Stomach (tissue), 9 donors: ENCODE measurements around the gene CUX1. TPM values are rescaled to one million over a fixed set of nuclear protein-coding genes. Genes with fewer than 3 reads are reported as not detected.

Experiments
- DNase-seq, 2 donors: peaks; one replicate each; pipeline versions ENCODE4 v3.0.0 to v3.0.0-alpha.2; 2013 to 2019
- H3K27ac ChIP-seq, 5 donors: fragments of 200-600 bp in 4 of 5; sonication (generic) in 4 of 5; one replicate each; pipeline ENCODE4 v1.5.1; 2013 to 2019; ENCODE audit warnings: mild to moderate bottlenecking in 1 of 5, moderate library complexity in 1 of 5
- H3K27me3 ChIP-seq, 3 donors: fragments of 200-600 bp; sonication (generic); one replicate each; pipeline ENCODE4 v1.5.1; 2017 to 2019; ENCODE audit warnings: mixed run types in 1 of 3
- H3K36me3 ChIP-seq, 4 donors: fragments of 200-600 bp; sonication (generic); 1 replicate in 3 of 4; 2 replicates in 1 of 4; pipeline ENCODE4 v1.5.1; 2016 to 2019
- H3K4me1 ChIP-seq, 4 donors: fragments of 200-600 bp; sonication (generic); one replicate each; pipeline ENCODE4 v1.5.1; 2016 to 2019
- H3K4me3 ChIP-seq, 4 donors: fragments of 200-600 bp; sonication (generic) in 3 of 4; one replicate each; pipeline ENCODE4 v1.5.1; 2016 to 2019; ENCODE audit warnings: mild to moderate bottlenecking in 1 of 4
- H3K9me3 ChIP-seq, 4 donors: fragments of 200-600 bp; sonication (generic); one replicate each; pipeline ENCODE4 v1.5.1; 2016 to 2019
- EP300 ChIP-seq: sonication (generic); formaldehyde crosslinking; IDR thresholded peaks from one replicate; pipeline ENCODE4 v1.6.1; 2017; ENCODE audit warnings: antibody characterized with exemption
- POLR2A ChIP-seq, 4 donors: fragments of 450-650 bp; IDR thresholded peaks; one replicate each; pipeline ENCODE4 v1.6.1; 2016; ENCODE audit warnings: antibody characterized with exemption in 4 of 4, control low read depth in 2 of 4, mild to moderate bottlenecking in 1 of 4, moderate library complexity in 1 of 4
- POLR2AphosphoS5 ChIP-seq, 3 donors: sonication (generic); formaldehyde crosslinking; IDR thresholded peaks; one replicate each; pipeline ENCODE4 v1.6.1; 2016; ENCODE audit warnings: antibody characterized with exemption in 3 of 3
- WGBS, 5 donors: extraction: QIAGEN DNeasy Blood & Tissue Kit in 3 of 5; methylation state at CpG; one replicate each; pipeline versions ENCODE4 v1.1.5 to v1.1.7; 2013 to 2018; 5-methylcytosine and 5-hydroxymethylcytosine counted together
- intact Hi-C: fragments of 100-400 bp; cut with DNase I; formaldehyde crosslinking; loops from one replicate; pipeline ENCODE4 v1.15.1; 2023; ENCODE audit warnings: low total_unique reads
- polyA plus RNA-seq, 3 donors: library from polyadenylated mRNA; stranded (reverse); fragments of 200-250 nt; gene quantifications; one replicate each; pipeline ENCODE4 v1.2.3, GENCODE V29; 2013
- total RNA-seq, 5 donors: library from RNA; depleted of rRNA; stranded (reverse); fragments of >200 nt; gene quantifications; one replicate each; pipeline versions ENCODE4 v1.1.0 to v1.2.3, GENCODE V29; 2014 to 2016
- TF ChIP-seq, protein P1 (sequence below), 7 experiments: fragments of 450-650 bp in 4 of 7; fragments of 200-600 bp in 3 of 7; sonication (generic) in 3 of 7; IDR thresholded peaks; one replicate each; pipeline ENCODE4 v1.5.1; 2016 to 2019; ENCODE audit warnings: antibody characterized with exemption in 7 of 7, control low read depth in 2 of 7, mild to moderate bottlenecking in 1 of 7
- donor health status: healthy with polysubstance abuse.
- donor health status: Bipolar disorder and iron deficiency.
- donor health status: healthy.

Gene CUX1
- total and polyA plus RNA-seq, 8 donors, result 24.7 to 201 (median 54.7) TPM

DNA sequence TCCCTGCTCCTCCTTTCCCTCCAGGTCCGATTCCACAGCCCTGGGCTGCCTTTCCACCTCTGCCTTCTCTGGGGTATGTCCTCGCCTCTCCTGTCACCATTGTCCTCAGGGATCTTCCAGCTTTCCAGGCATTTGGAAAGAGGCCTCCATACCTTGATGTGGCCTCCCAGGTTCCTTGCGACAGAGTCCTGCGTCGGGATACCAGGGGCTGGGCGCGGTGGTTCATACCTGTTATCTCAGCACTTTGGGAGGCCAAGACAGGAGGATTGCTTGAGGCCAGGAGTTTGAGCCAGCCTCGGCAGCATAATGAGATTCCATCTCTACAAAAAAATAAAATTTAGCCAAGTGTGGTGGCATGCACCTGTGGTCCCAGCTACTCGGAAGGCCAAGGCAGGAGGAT is 171.1 kb downstream of the CUX1 start:
- TF ChIP-seq POLR2AphosphoS5 (IDR thresholded peaks at IDR 0.05), result no peak
- TF ChIP-seq, protein P1, sequence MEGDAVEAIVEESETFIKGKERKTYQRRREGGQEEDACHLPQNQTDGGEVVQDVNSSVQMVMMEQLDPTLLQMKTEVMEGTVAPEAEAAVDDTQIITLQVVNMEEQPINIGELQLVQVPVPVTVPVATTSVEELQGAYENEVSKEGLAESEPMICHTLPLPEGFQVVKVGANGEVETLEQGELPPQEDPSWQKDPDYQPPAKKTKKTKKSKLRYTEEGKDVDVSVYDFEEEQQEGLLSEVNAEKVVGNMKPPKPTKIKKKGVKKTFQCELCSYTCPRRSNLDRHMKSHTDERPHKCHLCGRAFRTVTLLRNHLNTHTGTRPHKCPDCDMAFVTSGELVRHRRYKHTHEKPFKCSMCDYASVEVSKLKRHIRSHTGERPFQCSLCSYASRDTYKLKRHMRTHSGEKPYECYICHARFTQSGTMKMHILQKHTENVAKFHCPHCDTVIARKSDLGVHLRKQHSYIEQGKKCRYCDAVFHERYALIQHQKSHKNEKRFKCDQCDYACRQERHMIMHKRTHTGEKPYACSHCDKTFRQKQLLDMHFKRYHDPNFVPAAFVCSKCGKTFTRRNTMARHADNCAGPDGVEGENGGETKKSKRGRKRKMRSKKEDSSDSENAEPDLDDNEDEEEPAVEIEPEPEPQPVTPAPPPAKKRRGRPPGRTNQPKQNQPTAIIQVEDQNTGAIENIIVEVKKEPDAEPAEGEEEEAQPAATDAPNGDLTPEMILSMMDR (IDR thresholded peaks at IDR 0.05), result no peak
- DNase-seq, result no peak
- Histone ChIP-seq H3K4me1 (peaks cover 0 to 22% (median 7%) of the 10 kb centered on the region in 4 donors), H3K27ac (no peak overlapping the region), H3K36me3 (peaks cover 0 to 6% (median 2%) of the 10 kb centered on the region in 4 donors), H3K9me3 (no peaks in the 10 kb centered on the region), H3K27me3 (no peaks in the 10 kb centered on the region), H3K4me3 (no peak overlapping the region)
- WGBS, 5 donors, result 91 to 97% (median 95%) methylated on average over 9 of the region's 9 CpGs
- intact Hi-C loops, result no loop called here

DNA sequence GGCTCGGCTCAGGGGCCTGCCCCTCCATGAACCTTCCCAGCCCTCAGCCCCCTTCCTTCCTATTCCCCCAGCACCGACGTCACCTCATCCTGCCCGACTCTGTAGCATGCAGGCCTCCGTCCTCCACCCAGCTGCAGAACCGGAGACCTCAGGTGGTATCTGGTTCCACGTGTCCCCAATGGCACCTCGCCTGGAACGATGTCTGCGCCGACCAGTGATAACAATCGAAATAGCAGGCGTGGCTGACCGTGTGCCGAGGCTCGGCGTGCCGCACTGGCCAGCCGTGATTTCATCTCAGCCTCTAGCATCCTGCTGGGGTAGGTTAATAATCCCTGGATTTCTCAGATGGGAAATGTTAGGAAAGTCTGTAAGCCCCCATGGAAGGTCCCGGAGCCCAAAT is 171.7 kb downstream of the CUX1 start:
- TF ChIP-seq POLR2AphosphoS5 (IDR thresholded peaks at IDR 0.05), result no peak
- no peak for TF ChIP-seq EP300
- TF ChIP-seq, protein P1 (IDR thresholded peaks at IDR 0.05), result no peak
- no peak for TF ChIP-seq POLR2A (IDR thresholded peaks at IDR 0.05)
- no peak for DNase-seq
- H3K9me3 ChIP-seq, result no peaks in the 10 kb centered on the region
- H3K4me1 ChIP-seq, result peaks cover 0 to 22% (median 7%) of the 10 kb centered on the region in 4 donors
- no peak overlapping the region for H3K27ac ChIP-seq
- no peaks in the 10 kb centered on the region for H3K27me3 ChIP-seq
- H3K4me3 ChIP-seq, result no peak overlapping the region
- 88 to 97% (median 94%) methylated on average over 20 of the region's 20 CpGs for WGBS, 5 donors
- H3K36me3 ChIP-seq, result peaks cover 0 to 5% (median 2%) of the 10 kb centered on the region in 4 donors
- intact Hi-C loops, result no loop called here

DNA sequence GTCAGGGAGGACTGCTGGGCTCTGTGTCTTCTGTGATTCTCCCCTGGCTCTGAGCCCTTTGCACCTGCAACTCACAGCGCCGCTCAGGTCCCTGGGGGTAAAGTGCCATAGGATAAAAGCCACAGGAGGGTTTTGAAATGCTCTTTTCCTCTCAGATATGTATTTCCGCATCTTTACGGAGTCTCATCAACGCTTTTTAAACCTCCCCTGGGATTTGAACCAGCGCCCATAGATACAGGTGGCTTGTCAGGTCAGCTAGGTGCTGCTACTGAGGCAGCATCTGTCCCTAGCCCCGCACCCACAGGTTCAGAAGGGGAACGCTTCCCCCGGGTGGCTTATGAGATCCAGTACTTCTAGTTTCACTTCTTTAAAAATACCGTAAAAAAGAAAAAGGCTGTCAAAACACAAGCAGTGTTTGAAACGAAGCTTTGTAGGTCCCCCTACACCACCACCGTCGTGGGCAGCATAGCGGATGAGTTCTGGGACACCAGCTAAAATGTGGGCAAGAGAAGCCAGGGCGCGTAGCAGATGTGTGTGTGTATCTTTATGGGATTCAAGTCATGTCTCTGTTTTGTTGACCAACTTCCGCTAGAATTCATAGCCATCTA is 173.5 kb downstream of the CUX1 start:
- no peaks in the 10 kb centered on the region for H3K27me3 ChIP-seq
- intact Hi-C loops, result no loop called here
- peaks cover 0 to 9% (median 5%) of the 10 kb centered on the region in 4 donors for H3K4me1 ChIP-seq
- no peak overlapping the region for H3K4me3 ChIP-seq
- TF ChIP-seq POLR2AphosphoS5 (IDR thresholded peaks at IDR 0.05) (no peak), POLR2A (IDR thresholded peaks at IDR 0.05) (no peak), EP300 (no peak)
- TF ChIP-seq, protein P1 (IDR thresholded peaks at IDR 0.05), result no peak
- 82 to 91% (median 86%) methylated on average over 17 of the region's 17 CpGs for WGBS, 5 donors
- H3K36me3 ChIP-seq, result peaks cover 0 to 5% (median 2%) of the 10 kb centered on the region in 4 donors
- no peak overlapping the region for H3K27ac ChIP-seq
- no peaks in the 10 kb centered on the region for H3K9me3 ChIP-seq
- no peak for DNase-seq

GRCh38 chr7:101991860-101992259 is 174.4 kb downstream of the CUX1 start:
- WGBS, 5 donors, result 68 to 89% (median 72%) methylated on average over 3 of the region's 3 CpGs
- Histone ChIP-seq H3K9me3 (no peaks in the 10 kb centered on the region), H3K4me1 (peaks cover 0 to 9% (median 0%) of the 10 kb centered on the region in 4 donors), H3K4me3 (no peak overlapping the region), H3K27ac (no peak overlapping the region), H3K36me3 (peaks cover 0 to 5% (median 2%) of the 10 kb centered on the region in 4 donors), H3K27me3 (no peaks in the 10 kb centered on the region)
- no peak for TF ChIP-seq POLR2AphosphoS5 (IDR thresholded peaks at IDR 0.05)
- no peak for TF ChIP-seq EP300
- TF ChIP-seq POLR2A (IDR thresholded peaks at IDR 0.05), result no peak
- TF ChIP-seq, protein P1 (IDR thresholded peaks at IDR 0.05), result no peak
- intact Hi-C loops, result no loop called here
- no peak for DNase-seq
